HG03520 (cell line): ENCODE results near the gene SH3PXD2B.

Experiments used
- ATAC-seq: cut with Tn5 transposase; IDR thresholded peaks from one replicate; pipeline ENCODE4 v1.9.1; 2021; ENCODE audit warnings: mild to moderate bottlenecking, moderate library complexity; ENCODE audit not compliant: unreplicated experiment

Gene SH3PXD2B

GRCh38 chr5:172280929-172281328 lies 173.4 kb downstream of the SH3PXD2B start:
- ATAC-seq: no peak

DNA sequence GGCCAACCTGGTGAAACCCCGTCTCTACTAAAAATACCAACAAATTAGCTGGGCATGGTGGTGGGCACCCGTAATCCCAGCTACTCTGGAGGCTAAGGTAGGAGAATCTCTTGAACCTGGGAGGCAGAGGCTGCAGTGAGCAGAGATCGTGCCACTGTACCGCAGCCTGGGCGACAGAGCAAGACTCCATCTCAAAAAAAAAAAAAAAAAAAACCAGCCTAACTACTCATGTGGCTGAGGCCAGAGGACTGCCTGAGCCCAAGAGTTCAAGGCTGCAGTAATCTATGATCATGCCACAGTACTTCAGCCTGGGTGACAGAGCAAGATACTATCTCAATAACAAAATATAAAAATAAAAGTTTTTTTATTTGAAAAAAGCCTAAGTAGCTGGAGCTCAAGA lies 174.0 kb downstream of the SH3PXD2B start:
- ATAC-seq: no peak

DNA sequence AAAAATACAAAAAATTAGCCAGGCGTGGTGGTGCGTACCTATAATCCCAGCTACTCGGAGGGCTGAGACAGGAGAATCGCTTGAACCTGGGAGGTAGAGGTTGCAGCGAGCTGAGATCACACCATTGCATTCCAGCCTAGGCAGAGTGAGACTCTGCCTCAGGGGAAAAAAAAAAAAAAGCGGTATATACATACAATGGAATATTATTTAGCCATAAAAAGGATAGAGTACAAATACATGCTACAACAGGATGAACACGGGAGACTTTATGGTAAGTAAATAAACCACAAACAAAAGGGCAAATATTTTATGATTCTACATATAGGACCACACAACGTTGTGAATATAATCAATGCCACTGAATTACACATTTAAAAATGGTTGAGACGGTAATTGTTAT lies 176.0 kb downstream of the SH3PXD2B start:
- ATAC-seq: no peak

DNA sequence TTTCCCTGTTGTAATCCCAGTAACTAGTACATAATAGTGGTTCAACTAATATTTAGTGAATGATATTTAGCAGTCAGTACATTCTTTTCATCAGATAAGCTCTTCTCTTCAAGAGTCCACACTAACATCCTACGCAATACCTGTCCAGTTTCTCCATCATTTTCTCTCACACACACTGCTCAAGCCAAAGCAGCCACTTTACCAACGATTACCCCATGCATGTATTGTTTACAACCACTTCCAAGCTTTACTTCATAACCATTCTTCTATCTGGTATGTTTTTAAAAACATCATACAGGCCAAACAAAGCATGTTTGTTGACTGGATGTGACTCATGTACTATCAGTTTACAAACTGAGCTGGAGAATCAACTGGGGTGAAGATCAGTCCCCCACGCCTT lies 178.1 kb downstream of the SH3PXD2B start:
- no peak for ATAC-seq
